Measurements from ENCODE around the gene CYP39A1.

CYP39A1 gene, protein sequence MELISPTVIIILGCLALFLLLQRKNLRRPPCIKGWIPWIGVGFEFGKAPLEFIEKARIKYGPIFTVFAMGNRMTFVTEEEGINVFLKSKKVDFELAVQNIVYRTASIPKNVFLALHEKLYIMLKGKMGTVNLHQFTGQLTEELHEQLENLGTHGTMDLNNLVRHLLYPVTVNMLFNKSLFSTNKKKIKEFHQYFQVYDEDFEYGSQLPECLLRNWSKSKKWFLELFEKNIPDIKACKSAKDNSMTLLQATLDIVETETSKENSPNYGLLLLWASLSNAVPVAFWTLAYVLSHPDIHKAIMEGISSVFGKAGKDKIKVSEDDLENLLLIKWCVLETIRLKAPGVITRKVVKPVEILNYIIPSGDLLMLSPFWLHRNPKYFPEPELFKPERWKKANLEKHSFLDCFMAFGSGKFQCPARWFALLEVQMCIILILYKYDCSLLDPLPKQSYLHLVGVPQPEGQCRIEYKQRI

DNA sequence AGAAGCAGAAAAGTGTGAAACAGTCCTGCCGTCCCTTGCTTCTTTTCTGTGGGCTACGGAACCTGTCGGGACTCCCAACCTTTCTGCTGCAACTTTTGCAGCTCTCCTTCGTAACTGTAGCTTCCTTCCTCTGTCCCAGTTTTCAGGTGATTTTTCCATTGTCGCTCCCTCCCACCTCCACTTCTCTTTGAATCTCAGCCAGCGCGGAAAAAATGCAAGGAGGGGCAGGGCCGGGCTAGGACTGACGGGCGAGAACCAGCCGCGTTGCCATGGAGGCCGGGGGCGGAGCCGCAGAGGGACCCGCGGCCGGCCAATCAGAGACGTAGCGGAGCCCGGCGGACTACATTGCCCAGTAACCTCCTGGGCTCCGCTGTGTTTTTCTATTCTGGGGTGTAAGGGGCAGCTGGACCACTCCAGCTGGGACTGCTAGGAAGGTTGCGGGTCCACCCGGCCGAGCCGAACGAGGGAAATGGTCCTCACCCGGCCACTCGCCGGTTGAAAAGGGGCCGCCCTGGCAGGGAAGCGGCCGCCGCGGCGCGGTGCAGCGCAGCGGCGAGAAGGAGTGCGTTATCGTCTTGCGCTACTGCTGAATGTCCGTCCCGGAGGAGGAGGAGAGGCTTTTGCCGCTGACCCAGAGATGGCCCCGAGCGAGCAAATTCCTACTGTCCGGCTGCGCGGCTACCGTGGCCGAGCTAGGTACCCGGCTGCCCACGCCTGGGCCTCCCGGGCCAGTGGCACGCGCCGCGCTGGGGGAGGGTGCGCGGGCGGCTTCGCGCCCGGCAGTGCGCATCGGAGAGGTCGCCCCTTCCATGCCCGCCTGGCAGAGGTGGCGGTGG lies at the start of gene CYP39A1, which contains the start of gene SLC25A27:
Gene CYP39A1, minus strand, starts transcription at position 216 of the 836 bp plus-strand sequence. CDS start 236 bp downstream, outside the sequence.
Gene SLC25A27, plus strand, starts transcription at position 373 of the 836 bp plus-strand sequence. Its CDS starts 218 bp downstream, at position 591.
- DNase-seq (ENCODE audit: low read depth in 4 of 4, low spot score in 1 of 4) = peak; percentile 57 to 80 (median 70)

DNA sequence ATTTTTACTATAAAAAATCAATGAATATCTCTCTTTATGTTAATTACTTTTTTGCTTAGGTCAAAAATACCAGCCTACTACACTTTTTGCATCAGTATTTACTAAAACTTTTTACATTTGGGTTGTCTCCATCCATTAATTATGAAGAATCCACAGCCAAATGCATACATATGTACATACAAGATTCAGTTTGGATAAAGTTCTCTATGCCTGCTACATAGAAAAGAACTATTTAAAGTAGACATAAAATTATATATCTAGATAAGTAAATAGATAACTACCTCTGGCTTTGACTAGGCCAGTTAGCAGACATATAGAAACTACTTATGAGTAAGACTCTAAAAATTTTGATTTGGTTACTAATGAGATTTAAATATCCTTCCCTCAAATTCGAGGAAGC lies 47.4 kb upstream of the CYP39A1 start:
- DNase-seq (ENCODE audit: low read depth in 4 of 4, low spot score in 1 of 4) = no peak

DNA sequence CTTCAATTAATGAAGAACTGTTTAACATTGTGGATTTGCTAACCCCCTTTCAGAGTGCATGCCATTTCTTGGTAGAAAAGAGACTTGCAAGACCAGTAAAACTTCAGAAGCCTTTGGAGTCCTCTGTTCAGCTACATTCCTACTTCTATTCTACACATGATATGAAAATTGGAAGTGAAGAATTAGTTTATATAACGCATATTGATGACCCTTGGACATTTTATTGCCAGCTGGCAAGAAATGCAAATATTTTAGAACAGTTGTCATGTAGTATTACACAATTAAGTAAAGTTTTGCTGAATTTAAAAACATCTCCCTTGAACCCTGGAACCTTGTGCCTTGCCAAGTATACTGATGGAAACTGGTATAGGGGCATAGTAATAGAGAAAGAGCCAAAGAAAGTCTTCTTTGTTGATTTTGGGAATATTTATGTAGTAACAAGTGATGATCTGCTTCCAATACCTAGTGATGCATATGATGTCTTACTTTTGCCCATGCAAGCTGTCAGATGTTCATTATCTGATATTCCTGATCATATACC lies 38.4 kb upstream of the CYP39A1 start:
- DNase-seq (ENCODE audit: low read depth in 4 of 4, low spot score in 1 of 4) = no peak

DNA sequence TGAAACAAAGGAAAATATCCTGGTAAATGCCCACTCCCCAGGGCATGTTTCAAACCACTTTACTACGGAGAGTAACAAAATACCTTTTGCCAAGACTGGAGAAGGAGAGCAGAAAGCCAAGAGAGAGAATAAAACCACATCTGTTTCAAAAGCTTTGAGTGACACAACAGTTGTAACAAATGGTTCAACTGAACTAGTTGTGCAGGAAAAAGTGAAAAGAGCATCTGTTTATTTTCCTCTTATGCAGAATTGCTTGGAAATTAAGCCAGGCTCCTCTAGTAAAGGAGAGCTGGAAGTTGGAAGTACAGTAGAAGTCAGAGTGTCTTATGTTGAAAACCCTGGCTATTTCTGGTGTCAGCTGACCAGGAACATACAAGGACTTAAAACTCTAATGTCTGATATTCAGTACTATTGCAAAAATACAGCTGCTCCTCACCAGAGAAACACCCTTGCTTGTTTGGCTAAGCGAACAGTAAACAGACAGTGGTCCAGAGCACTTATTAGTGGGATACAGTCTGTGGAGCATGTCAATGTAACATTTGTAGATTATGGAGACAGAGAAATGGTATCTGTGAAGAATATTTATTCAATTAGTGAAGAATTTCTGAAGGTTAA lies 37.6 kb upstream of the CYP39A1 start:
- no peak for DNase-seq (ENCODE audit: low read depth in 4 of 4, low spot score in 1 of 4)

DNA sequence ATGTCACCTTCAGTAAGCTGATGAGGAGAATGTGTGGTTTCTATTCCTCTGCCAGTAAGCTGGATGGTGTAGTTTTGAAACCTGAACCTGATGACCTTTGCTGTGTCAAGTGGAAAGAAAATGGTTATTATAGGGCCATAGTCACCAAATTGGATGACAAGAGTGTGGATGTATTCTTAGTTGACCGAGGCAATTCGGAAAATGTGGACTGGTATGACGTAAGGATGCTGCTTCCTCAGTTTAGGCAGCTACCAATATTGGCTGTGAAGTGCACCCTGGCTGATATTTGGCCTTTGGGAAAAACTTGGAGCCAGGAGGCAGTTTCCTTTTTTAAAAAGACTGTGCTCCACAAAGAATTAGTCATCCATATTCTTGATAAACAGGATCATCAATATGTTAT lies 37.0 kb upstream of the CYP39A1 start:
- no peak for DNase-seq (ENCODE audit: low read depth in 4 of 4, low spot score in 1 of 4)

DNA sequence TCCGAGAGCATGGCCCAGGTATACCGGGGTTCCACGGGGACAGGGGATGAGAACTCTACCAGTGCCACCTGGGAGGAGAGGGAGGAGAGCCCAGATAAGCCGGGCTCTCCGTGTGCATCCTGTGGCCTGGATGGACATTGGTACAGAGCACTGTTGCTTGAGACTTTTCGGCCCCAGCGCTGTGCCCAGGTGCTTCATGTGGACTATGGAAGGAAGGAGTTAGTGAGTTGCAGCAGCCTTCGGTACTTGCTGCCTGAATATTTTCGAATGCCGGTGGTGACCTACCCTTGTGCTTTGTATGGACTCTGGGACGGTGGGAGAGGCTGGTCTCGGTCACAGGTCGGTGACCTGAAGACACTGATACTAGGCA lies 36.3 kb upstream of the CYP39A1 start:
- no peak for DNase-seq (ENCODE audit: low read depth in 4 of 4, low spot score in 1 of 4)

DNA sequence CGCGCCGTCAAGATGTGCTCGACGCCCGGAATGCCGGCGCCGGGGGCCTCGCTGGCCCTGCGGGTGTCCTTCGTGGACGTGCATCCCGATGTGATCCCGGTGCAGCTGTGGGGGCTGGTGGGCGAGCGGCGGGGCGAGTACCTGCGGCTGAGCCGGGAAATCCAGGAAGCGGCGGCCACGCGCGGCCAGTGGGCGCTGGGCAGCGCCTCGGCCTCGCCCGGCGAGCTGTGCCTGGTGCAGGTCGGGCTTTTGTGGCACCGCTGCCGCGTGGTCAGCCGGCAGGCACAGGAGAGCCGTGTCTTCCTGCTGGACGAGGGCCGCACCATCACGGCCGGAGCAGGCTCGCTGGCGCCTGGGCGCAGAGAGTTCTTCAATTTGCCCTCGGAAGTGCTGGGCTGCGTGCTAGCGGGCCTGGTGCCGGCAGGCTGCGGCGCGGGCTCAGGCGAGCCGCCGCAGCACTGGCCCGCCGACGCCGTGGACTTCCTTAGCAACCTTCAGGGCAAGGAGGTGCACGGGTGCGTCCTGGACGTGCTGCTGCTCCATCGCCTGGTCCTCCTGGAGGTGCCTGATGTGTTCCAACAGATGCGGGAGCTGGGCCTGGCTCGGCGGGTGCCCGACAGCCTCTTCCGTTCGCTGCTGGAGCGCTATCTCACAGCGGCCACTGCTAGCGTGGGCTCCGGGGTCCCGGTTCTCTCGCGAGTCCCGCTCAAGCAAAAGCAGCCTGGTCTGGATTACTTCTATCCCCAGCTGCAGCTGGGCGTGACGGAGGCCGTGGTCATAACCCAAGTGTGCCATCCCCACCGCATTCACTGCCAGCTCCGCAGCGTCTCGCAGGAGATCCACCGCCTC lies 35.7 kb upstream of the CYP39A1 start:
- DNase-seq (ENCODE audit: low read depth in 4 of 4, low spot score in 1 of 4) = no peak

DNA sequence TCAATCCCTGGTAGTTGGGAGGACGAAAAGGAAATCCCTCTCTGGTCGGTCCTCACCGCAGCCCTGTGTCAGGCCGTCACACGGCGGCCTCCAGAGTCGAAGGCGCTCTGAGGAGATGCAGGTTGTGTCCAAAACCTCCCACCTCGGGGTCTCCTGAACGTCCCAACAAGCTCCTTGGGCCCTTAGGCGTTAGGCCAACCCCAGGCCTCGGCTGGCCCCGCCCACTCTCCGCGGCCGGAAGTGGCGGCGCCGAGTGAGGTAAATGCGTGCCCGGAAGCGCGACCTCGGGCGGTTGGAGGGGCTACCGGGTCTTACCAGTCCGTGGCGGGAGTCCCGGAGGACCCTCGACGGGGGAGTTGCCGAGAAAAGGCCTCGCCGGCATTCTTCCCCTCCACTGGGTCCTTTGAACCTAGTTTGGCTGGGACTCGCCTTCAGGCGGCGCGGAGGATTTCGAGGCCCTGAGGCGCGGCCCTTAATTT lies 35.0 kb upstream of the CYP39A1 start, which contains the start of gene TDRD6:
Gene TDRD6, plus strand, starts transcription at position 267 of the 479 bp plus-strand sequence. CDS start 244 bp downstream, outside the sequence.
- no peak for DNase-seq (ENCODE audit: low read depth in 4 of 4, low spot score in 1 of 4)

DNA sequence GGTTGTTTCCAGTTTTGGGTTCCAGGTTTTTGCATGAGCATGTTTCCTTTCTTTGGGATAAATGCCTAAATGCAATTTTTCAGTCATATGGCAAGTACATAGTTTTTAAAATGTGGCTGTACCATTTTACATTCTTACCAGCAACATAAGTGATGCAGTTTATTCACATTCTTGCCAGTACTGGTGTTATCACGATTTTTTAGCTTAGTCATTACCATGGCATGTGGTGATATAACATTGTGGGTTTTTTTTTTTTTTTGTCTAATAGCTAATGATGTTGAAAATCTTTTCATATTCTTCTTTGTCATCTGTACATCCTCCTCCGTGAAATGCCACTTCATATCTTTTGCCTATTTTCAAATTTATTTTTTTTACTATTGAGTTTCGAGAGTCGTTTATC lies 32.2 kb upstream of the CYP39A1 start:
- DNase-seq (ENCODE audit: low read depth in 4 of 4, low spot score in 1 of 4) = no peak

DNA sequence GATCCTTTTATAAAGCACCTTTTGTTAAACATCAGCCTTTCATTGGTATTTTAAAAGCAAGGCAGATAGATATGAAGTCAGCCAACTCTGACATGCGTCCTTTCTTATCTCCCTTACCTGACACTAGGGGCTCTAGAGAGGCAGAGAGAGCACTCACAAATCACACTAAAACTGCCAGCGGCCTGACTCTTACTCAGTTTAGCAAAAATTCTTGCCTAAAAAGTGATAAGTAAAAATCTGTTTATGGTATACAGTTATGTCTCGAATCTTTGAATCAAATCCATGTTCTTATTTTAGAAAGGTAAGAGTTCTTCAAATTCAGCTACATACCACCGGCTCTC lies 24.7 kb upstream of the CYP39A1 start:
- DNase-seq (ENCODE audit: low read depth in 4 of 4, low spot score in 1 of 4) = no peak

DNA sequence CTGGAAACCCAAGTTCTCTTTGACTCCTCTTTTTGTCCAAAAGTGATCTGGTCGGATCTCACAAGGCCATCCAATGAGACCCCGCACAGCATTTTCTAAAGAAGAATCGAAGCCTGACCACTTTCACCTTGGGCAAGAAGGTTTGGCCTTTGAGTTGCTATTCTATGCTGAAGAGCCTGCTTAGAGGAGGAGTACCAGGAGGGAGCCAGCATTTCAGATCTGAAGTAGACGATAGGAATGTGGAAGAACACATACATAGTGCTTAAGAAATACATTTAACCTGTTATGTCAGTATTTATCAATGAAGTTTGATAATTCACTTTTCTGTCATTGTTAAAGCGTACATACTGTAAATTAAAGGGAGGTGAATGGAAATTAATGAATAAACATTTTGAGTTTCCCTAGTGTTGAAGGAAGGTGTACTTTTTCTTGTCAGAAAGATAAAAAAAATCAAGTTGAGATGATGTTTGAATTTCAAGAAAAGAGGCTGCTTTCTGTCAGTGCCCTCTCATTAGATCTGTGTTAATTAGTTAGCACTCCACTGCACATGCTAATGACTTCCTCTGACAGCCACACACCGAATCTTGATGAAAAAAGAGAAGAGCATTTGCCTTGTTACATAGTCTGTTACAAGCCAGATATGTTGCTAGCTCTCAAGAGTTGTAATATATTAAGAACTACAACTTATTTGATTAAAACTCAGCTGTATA lies 24.1 kb upstream of the CYP39A1 start:
- DNase-seq (ENCODE audit: low read depth in 4 of 4, low spot score in 1 of 4) = no peak

DNA sequence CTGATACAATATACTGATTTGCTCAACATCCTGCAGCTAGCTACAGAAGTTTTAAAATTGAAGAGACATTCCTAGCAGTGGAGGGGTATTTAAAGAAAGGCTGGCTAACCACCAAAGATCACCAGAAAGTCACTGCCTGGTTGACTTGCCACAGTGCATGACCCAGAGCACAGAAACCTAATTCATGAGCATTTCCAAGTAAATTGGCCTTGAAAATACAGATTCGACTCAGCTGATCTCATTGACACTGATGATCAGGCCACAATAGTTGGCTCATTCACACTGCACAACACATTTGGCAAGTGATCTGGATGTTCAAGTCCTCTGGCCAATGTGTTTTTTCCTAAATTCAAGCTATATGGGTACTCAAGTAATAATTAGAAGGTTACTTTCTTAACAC lies 21.8 kb upstream of the CYP39A1 start:
- DNase-seq (ENCODE audit: low read depth in 4 of 4, low spot score in 1 of 4) = no peak

DNA sequence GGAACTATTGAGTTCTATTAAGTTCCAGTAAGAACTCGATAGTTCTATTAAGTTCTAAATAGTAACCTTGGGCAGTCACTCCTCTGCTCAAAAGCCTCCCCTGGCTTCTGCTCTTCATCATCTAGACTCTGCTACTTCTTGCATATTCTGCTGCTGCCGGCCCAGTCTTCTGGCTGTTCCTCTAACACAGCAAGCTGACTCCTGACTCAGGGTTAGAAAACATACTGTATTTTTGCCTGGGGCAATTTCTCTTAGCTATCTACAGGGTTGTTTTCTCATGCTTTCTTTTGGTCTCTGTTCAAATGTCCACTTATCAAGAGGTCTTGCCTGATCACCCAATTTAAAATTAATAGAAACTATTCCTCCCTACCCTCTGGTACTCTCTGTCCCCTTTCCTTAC lies 14.8 kb upstream of the CYP39A1 start:
- DNase-seq (ENCODE audit: low read depth in 4 of 4, low spot score in 1 of 4) = no peak

DNA sequence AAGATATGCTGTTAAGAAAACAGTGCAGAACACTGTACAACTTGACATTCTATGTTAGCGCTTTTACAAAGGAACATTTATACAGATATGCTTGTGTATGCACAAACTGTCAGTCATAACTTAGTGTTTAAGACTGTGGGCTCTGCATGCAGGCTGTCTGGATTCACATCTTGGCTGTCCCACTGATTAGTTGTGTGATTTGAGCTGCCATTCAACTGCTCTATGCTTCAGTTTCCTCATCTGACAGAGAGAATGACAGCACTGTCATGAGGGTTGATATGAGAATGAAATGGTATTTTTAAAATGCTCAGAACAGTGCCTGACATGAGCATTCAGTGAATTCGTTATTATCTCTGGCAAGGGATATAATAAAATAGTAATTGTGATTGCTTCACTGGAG lies 8.9 kb upstream of the CYP39A1 start:
- no peak for DNase-seq (ENCODE audit: low read depth in 4 of 4, low spot score in 1 of 4)

DNA sequence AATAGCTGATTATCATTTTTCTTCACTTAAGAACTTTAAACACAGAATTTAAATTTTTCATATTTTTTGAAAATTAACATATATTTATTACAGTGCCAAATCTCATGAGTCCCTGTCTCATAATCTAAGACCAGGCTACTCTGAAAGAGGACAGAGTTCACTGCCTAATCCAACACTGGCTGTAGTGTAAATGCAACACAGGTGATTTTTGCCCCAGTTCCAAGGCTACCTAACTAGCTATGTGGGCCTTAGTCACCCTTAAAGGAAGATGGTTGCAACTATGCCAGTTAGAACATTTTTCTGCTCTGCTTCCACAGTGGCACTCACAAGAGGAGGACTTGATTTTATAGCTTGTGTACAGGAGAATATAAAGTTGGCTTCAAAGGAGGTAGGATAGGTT lies 5.0 kb upstream of the CYP39A1 start:
- no peak for DNase-seq (ENCODE audit: low read depth in 4 of 4, low spot score in 1 of 4)

DNA sequence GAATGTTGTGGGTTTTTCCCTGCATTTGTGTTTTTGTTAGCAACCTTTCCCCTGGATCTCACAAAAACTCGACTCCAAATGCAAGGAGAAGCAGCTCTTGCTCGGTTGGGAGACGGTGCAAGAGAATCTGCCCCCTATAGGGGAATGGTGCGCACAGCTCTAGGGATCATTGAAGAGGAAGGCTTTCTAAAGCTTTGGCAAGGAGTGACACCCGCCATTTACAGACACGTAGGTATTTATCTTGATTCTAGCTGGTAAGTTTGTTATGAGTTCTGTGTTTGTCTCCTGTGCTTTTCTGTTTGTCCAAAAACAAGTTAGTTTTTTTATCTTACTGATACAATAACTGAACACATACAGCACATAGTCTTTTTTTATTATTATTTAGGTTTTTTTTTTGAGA lies 3.2 kb upstream of the CYP39A1 start:
- no peak for DNase-seq (ENCODE audit: low read depth in 4 of 4, low spot score in 1 of 4)

DNA sequence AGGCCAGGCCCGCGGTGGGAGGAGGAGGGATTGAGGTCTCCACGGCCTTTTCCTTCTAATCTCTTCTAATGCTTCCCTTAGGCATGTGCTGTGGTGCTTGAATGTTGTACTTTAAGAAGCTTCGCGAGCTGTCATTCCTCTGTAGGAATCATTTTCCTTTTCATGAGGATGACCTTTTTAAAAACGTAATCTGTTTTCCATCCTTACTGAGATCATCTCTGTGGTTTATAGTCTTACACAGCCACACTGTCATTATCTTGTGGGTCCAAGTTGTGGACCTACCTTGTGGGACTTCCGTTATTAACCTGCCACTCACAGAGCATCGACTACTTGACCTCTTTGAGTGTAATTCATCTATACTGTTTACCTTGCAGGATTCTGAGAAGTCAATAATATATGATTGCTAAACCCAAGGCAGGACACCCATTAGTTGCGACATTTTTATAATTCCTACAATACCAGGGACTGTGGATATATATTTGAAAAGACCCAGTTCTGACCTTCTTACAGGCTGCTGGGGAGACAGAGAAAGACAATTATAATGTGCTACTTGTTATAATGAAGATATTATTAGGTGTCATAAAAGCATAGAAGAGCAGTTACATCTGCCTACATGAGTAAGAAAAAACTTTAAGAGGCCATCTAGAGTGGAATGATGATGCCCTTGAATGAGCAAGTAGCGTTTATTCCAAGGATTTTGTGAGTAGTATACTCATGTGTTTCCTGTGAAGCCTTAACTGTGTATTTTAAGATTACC lies 999 bp upstream of the CYP39A1 start:
- DNase-seq (ENCODE audit: low read depth in 4 of 4, low spot score in 1 of 4) = no peak

DNA sequence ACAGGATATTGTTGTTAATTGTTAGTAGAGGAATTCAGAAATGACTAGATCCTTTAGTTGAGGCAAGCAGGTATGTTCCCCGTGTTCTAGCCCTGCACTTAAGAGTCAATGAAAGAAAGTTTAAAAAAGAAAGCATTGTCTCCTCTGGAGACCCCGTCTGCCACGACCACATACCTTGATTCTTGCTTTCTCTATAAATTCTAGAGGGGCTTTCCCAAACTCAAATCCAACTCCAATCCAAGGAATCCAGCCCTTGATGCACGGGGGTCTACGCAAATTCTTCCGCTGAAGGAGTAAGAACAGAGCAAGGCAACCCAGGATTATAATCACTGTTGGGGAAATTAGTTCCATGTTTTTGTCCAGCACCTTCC lies 401 bp downstream of the CYP39A1 start:
- no peak for DNase-seq (ENCODE audit: low read depth in 4 of 4, low spot score in 1 of 4)

DNA sequence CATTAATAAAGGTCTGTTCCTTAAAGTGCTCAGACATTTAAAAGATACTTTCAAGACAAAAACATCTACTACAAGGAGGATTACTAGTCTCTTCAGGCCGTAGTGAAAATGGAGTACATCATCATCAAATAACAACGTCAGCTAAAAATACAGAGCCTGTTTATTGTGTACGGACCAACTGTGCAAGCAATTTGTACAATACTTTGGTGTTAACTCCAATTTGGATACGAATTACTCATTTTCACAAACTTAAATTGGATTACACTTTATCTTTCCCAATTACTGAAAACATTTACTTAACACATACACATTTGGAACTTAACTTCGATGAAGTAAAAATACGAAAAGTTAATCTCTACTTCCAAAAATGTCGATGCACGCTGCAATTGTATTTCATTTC lies 802 bp downstream of the CYP39A1 start:
- DNase-seq (ENCODE audit: low read depth in 4 of 4, low spot score in 1 of 4) = no peak
